C1 segment of cervical spinal cord (tissue), 14 donors: Measurements from ENCODE around the gene FIZ1.
"Not testable (repeated sequence)": the region's sequence is repeated elsewhere in the genome, so short reads cannot be mapped to it uniquely, and the experiment has no call there.

ENCODE experiments used
- DNase-seq, 14 donors: peaks; one replicate each; lab custom pipeline; 2025; lab: John Stamatoyannopoulos, UW

FIZ1 gene

GRCh38 chr19:55598034-55598433 lies 1.3 kb downstream of the FIZ1 start:
- no peak for DNase-seq

GRCh38 chr19:55597501-55597921 lies 1.8 kb downstream of the FIZ1 start:
- DNase-seq = no peak

- no peak for DNase-seq
These were observed 3.0 kb downstream of the FIZ1 start for GRCh38 chr19:55596304-55596703.

GRCh38 chr19:55594996-55595545 lies 4.2 kb downstream of the FIZ1 start:
- no peak for DNase-seq

GRCh38 chr19:55593096-55593772 lies 6.1 kb downstream of the FIZ1 start:
- no peak for DNase-seq

- no peak for DNase-seq
These were observed 6.8 kb downstream of the FIZ1 start for GRCh38 chr19:55592391-55593090.

GRCh38 chr19:55591555-55591954 lies 7.8 kb downstream of the FIZ1 start:
- DNase-seq = no peak

GRCh38 chr19:55590617-55591016 lies 8.7 kb downstream of the FIZ1 start:
- no peak for DNase-seq

- no peak for DNase-seq
These were observed 9.2 kb downstream of the FIZ1 start for GRCh38 chr19:55590109-55590508.

GRCh38 chr19:55588738-55589137 lies 10.6 kb downstream of the FIZ1 start:
- DNase-seq = no peak

- DNase-seq = peak; percentile 6 to 90 (median 80)
These were observed 12.2 kb downstream of the FIZ1 start for GRCh38 chr19:55586976-55587668.

GRCh38 chr19:55585658-55586339 lies 13.5 kb downstream of the FIZ1 start:
- DNase-seq = peak in 12 of 14 donors; percentile 17 to 71 (median 47)

GRCh38 chr19:55584871-55585270 lies 14.4 kb downstream of the FIZ1 start:
- no peak for DNase-seq

- DNase-seq = not testable (repeated sequence)
These were observed 15.4 kb downstream of the FIZ1 start for GRCh38 chr19:55583897-55584296.

- DNase-seq = not testable (repeated sequence)
These were observed 17.0 kb downstream of the FIZ1 start for GRCh38 chr19:55582284-55582683.

- DNase-seq = no peak
These were observed 17.5 kb downstream of the FIZ1 start for GRCh38 chr19:55581823-55582223.

- DNase-seq = no peak
These were observed 18.0 kb downstream of the FIZ1 start for GRCh38 chr19:55581145-55581822.

- DNase-seq = peak; percentile 41 to 92 (median 83)
These were observed 18.6 kb downstream of the FIZ1 start, which contains the start of gene ZNF579 for GRCh38 chr19:55580628-55581144. ZNF579 (minus strand) TSS chr19:55580848; CDS start chr19:55579639, 1,209 bp downstream.

- DNase-seq = peak in 8 of 14 donors; percentile 2 to 69 (median 40)
These were observed 19.3 kb downstream of the FIZ1 start for GRCh38 chr19:55579766-55580621.
